Activated B cell treated with CpG ODN at 0.5 μM for 24 hours (primary cell): ENCODE measurements around the gene MMP14. TPM values are rescaled to one million over a fixed set of nuclear protein-coding genes. Genes with fewer than 3 reads are reported as not detected.

Experiments used
- ATAC-seq: fragments of 200-7000 bp; cut with Tn5 transposase; one replicate; pipeline ENCODE4 v1.10.0; 2021; ENCODE audit warnings: low read depth, mild to moderate bottlenecking, moderate library complexity
- CTCF ChIA-PET: fragments of 350-600 bp; sonication (Branson Sonifier 250); formaldehyde crosslinking; loops from one replicate; lab custom pipeline; 2021; ENCODE audit warnings: antibody characterized with exemption; lab: Charles Lee
- POLR2A ChIA-PET: fragments of 350-600 bp; sonication (Branson Sonifier 250); formaldehyde crosslinking; loops from one replicate; lab custom pipeline; 2021; ENCODE audit warnings: antibody characterized with exemption; lab: Charles Lee
- DNase-seq: peaks from one replicate; pipeline ENCODE4 v3.0.0; 2022
- H3K27ac Mint-ChIP-seq: one replicate; pipeline ENCODE4 v1.8.0; 2020; ENCODE audit warnings: mixed read lengths
- H3K27me3 Mint-ChIP-seq: one replicate; pipeline ENCODE4 v1.8.0; 2021; ENCODE audit warnings: mixed read lengths
- H3K36me3 Mint-ChIP-seq: one replicate; pipeline ENCODE4 v1.8.0; 2021; ENCODE audit warnings: low read depth, mixed read lengths
- H3K4me1 Mint-ChIP-seq: one replicate; pipeline ENCODE4 v1.8.0; 2021; ENCODE audit warnings: mixed read lengths
- H3K4me3 Mint-ChIP-seq: one replicate; pipeline ENCODE4 v1.8.0; 2020; ENCODE audit warnings: mild to moderate bottlenecking, mixed read lengths
- H3K9me3 Mint-ChIP-seq: one replicate; pipeline ENCODE4 v1.8.0; 2020; ENCODE audit warnings: mixed read lengths
- CTCF ChIP-seq: fragments of 200-600 bp; IDR thresholded peaks from one replicate; pipeline ENCODE4 v1.8.0; 2022; ENCODE audit warnings: antibody characterized with exemption, mild to moderate bottlenecking
- intact Hi-C: fragments of 100-400 bp; cut with micrococcal nuclease; formaldehyde crosslinking; loops from one replicate; pipeline ENCODE4 v1.15.1; 2024
- total RNA-seq: library from RNA; stranded (reverse); gene quantifications from 2 replicates; pipeline ENCODE4 v1.2.3, GENCODE V29; 2022

MMP14 gene
- total RNA-seq, 1 donor from 2014 or later = 4.1 TPM

DNA sequence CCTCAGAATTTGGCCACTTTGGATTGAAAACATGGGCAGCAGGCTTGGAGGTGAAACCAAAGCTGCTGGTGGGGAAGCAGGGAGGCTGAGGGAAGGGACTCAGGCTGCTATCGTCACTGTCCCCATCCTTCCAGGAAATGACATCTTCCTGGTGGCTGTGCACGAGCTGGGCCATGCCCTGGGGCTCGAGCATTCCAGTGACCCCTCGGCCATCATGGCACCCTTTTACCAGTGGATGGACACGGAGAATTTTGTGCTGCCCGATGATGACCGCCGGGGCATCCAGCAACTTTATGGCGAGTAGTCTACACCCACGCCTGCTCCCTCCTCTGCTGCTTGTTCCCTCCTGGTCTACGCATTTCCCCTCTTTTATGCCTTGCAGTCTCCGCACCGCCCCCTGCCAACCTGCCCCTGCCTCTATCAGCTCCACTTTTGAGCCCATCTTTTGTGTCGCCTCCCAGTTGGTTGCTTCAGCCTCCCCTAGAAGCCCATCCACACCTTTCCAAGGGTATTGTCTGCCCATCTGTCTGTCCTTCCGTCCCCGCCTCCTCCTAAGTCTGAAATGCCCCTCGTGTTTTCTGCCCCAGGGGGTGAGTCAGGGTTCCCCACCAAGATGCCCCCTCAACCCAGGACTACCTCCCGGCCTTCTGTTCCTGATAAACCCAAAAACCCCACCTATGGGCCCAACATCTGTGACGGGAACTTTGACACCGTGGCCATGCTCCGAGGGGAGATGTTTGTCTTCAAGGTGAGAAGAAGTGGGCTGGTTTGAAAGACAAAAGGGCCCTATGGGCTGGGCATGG, 6.9 kb downstream of the MMP14 start:
- no peak for DNase-seq
- intact Hi-C loops = no loop called here
- H3K4me3 Mint-ChIP-seq = no peak overlapping the region
- CTCF ChIA-PET = no interaction called here
- no peaks in the 10 kb centered on the region for H3K36me3 Mint-ChIP-seq
- ATAC-seq = no peak
- TF ChIP-seq CTCF = no peak
- POLR2A ChIA-PET = no interaction called here
- H3K27me3 Mint-ChIP-seq = peaks cover 5% of the 10 kb centered on the region
- H3K9me3 Mint-ChIP-seq = no peaks in the 10 kb centered on the region
- H3K4me1 Mint-ChIP-seq = no peaks in the 10 kb centered on the region
- H3K27ac Mint-ChIP-seq = no peak overlapping the region

DNA sequence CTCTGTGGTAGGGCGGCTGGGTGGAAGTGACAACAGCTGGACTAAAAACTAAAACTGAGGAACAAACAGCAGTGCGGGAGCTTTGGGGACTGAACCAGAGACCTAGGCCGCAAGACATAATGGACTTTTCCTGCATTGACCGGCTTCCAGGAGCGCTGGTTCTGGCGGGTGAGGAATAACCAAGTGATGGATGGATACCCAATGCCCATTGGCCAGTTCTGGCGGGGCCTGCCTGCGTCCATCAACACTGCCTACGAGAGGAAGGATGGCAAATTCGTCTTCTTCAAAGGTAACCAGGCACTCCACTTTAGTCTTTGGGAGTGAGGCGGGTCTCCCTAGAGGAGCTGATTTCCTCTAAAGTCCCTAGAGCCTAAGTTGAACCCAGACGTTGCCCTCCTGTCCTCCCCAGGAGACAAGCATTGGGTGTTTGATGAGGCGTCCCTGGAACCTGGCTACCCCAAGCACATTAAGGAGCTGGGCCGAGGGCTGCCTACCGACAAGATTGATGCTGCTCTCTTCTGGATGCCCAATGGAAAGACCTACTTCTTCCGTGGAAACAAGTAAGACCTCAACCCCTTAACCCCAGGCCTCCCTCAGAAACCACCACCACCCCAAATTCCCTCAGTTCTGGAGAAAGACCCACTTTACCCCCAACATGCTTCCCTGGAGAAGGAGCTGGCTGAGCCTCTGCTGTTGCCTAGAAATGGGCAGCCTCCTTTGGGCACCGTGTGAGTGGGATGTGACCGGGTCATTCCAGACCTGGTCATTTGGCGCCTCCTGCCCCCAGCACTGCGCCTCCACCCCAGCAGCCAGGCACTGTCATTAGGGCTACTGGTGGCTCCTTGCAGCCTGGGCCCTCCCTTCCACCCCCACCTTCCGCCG, 8.1 kb downstream of the MMP14 start:
- Mint-ChIP-seq H3K4me1 (no peaks in the 10 kb centered on the region), H3K27ac (no peak overlapping the region), H3K36me3 (no peaks in the 10 kb centered on the region), H3K4me3 (no peak overlapping the region), H3K27me3 (peaks cover 9% of the 10 kb centered on the region), H3K9me3 (no peaks in the 10 kb centered on the region)
- intact Hi-C loops = no loop called here
- CTCF ChIA-PET = interaction anchor here (0.6 kb wide), 1 partner anchor 260 kb away, joined by 3 read pairs; no protein-coding TSS in a partner anchor
- ATAC-seq (no peak), DNase-seq (no peak)
- TF ChIP-seq CTCF = no peak
- POLR2A ChIA-PET = interaction anchor here (0.7 kb wide), 1 partner anchor 14 kb away, joined by 6 read pairs; no protein-coding TSS in a partner anchor

- POLR2A ChIA-PET = interaction anchor here (0.6 to 1.0 kb wide), 4 partner anchors 10 to 1402 kb away, joined by 3 to 8 read pairs (median 5); no protein-coding TSS in a partner anchor
- H3K27me3 Mint-ChIP-seq = peaks cover 9% of the 10 kb centered on the region
- CTCF ChIA-PET = interaction anchor here (0.6 kb wide), 1 partner anchor 260 kb away, joined by 3 read pairs; no protein-coding TSS in a partner anchor
Measured at GRCh38 chr14:22845103-22845394, 8.7 kb downstream of the MMP14 start.

GRCh38 chr14:22845821-22846625, 9.6 kb downstream of the MMP14 start:
- ChIA-PET CTCF (no interaction called here), POLR2A (interaction anchor here (1.0 kb wide), 1 partner anchor 24 kb away, joined by 3 read pairs; no protein-coding TSS in a partner anchor)
- Mint-ChIP-seq H3K27me3 (peaks cover 9% of the 10 kb centered on the region), H3K4me1 (no peaks in the 10 kb centered on the region), H3K4me3 (no peak overlapping the region), H3K9me3 (no peaks in the 10 kb centered on the region), H3K27ac (no peak overlapping the region), H3K36me3 (no peaks in the 10 kb centered on the region)
- DNase-seq (no peak), ATAC-seq (no peak)
- TF ChIP-seq CTCF = no peak
- intact Hi-C loops = no loop called here

More at GRCh38 chr14:22845103-22845394, 8.7 kb downstream of the MMP14 start:
- intact Hi-C loops = no loop called here
- TF ChIP-seq CTCF = no peak
- Mint-ChIP-seq H3K4me1 (no peaks in the 10 kb centered on the region), H3K9me3 (no peaks in the 10 kb centered on the region), H3K4me3 (no peak overlapping the region), H3K27ac (no peak overlapping the region), H3K36me3 (no peaks in the 10 kb centered on the region)
- DNase-seq (no peak), ATAC-seq (no peak)
